Neuron (in vitro differentiated cells): ENCODE results near the gene CST9.

ENCODE experiments used
- H2AFZ ChIP-seq: one replicate; pipeline ENCODE4 v1.6.1; 2013; ENCODE audit warnings: low read depth, mild to moderate bottlenecking, inconsistent platforms, low read length, moderate library complexity
- H3K27me3 ChIP-seq: one replicate; pipeline ENCODE4 v1.6.1; 2013; ENCODE audit warnings: low read length; ENCODE audit not compliant: insufficient read depth
- H3K36me3 ChIP-seq: one replicate; pipeline ENCODE4 v1.6.1; 2013; ENCODE audit warnings: low read length; ENCODE audit not compliant: insufficient read depth
- H3K4me1 ChIP-seq: one replicate; pipeline ENCODE4 v1.6.1; 2013; ENCODE audit warnings: low read length; ENCODE audit not compliant: insufficient read depth
- H3K4me3 ChIP-seq: 2 replicates; pipeline ENCODE4 v1.5.1; 2013; ENCODE audit warnings: mild to moderate bottlenecking, low read length, moderate library complexity
- H3K9me3 ChIP-seq: one replicate; pipeline ENCODE4 v1.6.1; 2013; ENCODE audit warnings: low read length

The CST9 gene

DNA sequence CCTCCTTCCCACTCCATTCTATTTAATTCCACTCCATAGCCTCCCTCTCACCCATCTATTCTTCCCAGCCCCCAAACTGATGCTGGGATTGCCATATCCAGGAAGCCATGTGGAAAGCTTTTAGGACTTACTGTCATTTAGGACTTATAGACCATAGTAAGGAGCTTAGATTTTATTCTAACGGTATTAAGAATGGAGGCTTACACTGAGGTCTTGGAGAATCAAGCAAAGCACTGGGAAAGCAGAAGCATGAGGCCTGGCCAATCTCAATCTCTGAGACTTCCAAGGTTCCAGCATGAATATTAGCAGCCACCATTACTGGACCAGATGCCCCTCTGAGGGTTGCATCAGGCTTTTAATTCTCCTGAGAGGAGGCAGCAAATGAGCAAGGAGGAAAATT lies 1.4 kb downstream of the CST9 start:
- Histone ChIP-seq H3K36me3 (no peaks in the 10 kb centered on the region), H2AFZ (no peak overlapping the region), H3K9me3 (no peaks in the 10 kb centered on the region), H3K27me3 (peaks cover 17% of the 10 kb centered on the region), H3K4me3 (no peak overlapping the region), H3K4me1 (no peaks in the 10 kb centered on the region)

DNA sequence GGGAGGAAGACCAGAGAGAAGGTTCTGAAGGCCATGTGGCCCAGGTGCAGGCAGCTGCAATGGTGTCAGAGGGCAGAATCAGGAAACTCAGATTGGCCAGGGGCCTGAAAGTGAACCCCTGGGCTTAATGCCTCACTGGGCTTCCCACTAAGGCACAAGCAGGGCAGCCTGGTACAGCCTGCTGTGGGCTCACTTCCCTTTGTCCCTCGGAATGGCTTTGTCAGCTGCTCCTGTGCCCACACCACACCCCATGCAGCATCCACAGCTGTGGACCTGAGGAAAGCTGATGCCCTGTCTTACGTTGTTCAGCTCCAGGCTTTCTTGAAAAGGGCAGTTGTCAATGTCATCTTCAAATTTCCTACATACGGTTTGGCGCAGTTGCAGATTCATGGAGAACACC lies 2.4 kb downstream of the CST9 start:
- H2AFZ ChIP-seq: no peak overlapping the region
- no peaks in the 10 kb centered on the region for H3K9me3 ChIP-seq
- no peaks in the 10 kb centered on the region for H3K36me3 ChIP-seq
- no peak overlapping the region for H3K4me3 ChIP-seq
- H3K4me1 ChIP-seq: no peaks in the 10 kb centered on the region
- peaks cover 14% of the 10 kb centered on the region for H3K27me3 ChIP-seq

DNA sequence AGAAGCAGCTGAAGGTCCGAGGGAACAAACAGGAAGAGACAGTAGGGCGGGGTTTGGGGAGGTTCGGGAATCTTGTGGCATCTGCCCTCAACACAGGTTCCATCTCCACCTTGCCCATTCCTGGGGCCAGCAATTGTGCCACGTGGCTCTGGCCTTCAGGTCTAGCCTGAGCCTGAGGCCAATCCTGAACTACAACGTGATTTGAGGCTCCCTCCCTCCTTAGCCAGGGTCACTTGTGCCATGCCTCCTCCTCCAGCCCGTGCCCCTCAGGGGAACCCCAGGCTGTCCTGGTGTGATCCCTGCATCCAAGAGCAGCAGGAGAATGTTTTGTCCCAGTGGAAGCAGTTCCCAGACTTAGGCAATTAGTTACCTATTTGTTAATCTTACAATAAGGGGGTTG lies 3.0 kb downstream of the CST9 start:
- Histone ChIP-seq H3K36me3 (no peaks in the 10 kb centered on the region), H3K9me3 (no peaks in the 10 kb centered on the region), H2AFZ (no peak overlapping the region), H3K4me1 (no peaks in the 10 kb centered on the region), H3K4me3 (no peak overlapping the region), H3K27me3 (peaks cover 10% of the 10 kb centered on the region)

DNA sequence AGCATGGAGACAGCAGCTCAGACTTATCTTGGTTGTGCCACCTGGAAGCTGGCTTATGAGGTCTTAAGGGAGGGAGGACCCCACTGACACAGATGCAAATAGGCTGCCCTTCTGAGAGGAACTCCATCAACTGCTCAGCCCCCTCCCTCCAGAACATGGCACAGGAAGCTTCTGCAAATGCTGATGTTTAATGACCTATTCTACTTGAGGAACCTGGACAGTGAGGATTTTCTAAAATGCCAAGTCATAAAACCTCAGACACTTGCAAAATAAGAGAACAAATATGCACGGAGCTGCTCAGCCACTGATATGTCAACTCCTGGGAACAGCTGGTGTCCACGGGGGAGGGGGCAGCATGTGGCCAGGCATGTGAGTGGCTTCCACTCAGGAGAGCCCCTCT lies 3.5 kb downstream of the CST9 start:
- H3K27me3 ChIP-seq: peaks cover 9% of the 10 kb centered on the region
- H3K9me3 ChIP-seq: no peaks in the 10 kb centered on the region
- H3K4me1 ChIP-seq: no peaks in the 10 kb centered on the region
- H2AFZ ChIP-seq: no peak overlapping the region
- no peak overlapping the region for H3K4me3 ChIP-seq
- H3K36me3 ChIP-seq: no peaks in the 10 kb centered on the region

DNA sequence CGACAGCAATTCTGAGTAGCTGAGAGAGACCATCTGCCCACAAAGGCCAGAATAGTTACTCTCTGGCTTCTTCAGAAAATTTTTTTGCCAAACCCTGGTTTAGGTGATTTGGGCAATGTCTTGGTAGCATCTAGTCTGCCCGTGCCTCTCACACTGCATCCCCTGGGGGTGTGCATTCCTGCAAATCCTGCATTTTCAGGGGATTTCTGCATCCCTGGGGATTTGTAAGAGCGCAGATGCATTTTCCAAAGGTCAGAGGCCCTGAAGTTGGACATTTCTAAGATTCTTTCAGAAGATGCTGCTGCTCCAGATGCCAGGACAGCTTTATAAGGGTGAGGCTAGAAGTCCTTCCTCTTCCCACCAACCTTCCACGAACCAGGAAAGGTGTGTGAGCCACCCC lies 4.0 kb downstream of the CST9 start:
- no peaks in the 10 kb centered on the region for H3K9me3 ChIP-seq
- H2AFZ ChIP-seq: no peak overlapping the region
- H3K36me3 ChIP-seq: no peaks in the 10 kb centered on the region
- H3K4me1 ChIP-seq: no peaks in the 10 kb centered on the region
- H3K4me3 ChIP-seq: no peak overlapping the region
- peaks cover 9% of the 10 kb centered on the region for H3K27me3 ChIP-seq

DNA sequence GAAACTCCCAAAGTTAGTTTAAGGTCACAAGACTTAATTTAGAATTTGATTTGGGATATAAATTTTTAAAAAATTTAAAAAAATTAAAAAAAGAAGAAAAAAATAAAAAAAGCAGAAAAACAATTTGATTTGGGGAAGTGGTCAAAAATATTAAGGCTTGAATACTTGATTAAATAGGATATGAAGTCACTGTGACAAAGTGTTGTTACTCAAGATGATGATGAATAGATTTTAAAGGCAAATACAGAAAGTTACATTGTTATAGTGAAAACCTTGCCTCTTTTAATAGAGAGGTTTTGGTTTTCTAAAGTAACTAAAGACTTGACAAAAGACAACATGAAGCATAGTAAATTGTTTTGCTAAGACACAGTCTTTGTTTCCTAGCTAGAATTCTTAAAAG lies 7.2 kb downstream of the CST9 start:
- Histone ChIP-seq H3K4me3 (no peak overlapping the region), H3K4me1 (no peaks in the 10 kb centered on the region), H3K36me3 (no peaks in the 10 kb centered on the region), H3K9me3 (no peaks in the 10 kb centered on the region), H2AFZ (no peak overlapping the region), H3K27me3 (peaks cover 9% of the 10 kb centered on the region)

DNA sequence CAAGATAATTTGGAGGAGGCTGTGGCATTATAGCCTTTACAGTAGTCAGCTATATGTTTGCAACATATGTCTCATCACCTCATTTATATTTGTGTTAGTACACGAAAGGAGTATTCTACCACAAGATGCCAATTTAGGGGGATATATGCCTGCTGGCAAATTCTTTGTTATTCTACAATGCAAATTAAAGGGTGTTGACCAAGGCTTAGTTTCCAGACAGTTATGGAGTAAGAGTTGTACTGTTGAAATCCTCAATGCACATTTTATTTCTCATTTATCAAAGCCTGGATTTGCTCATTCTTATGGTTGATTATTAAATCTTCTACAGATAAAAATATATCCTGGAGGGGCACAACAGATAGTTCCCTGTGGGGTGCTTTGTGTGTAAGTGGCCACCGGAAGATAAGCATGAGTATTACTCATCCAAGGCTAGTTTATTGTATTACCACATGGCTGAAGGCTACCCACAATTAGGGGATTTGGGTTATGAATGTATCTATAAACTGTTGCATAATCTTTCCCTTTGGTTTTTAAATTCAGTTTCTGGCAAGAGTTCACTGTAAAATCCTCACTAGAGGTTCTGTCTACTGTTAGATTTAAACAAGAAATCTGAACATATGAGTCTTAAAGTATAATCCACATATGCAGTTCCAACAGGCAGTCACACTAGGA lies 9.0 kb downstream of the CST9 start:
- H3K9me3 ChIP-seq: no peaks in the 10 kb centered on the region
- no peaks in the 10 kb centered on the region for H3K36me3 ChIP-seq
- no peak overlapping the region for H2AFZ ChIP-seq
- no peaks in the 10 kb centered on the region for H3K4me1 ChIP-seq
- no peak overlapping the region for H3K4me3 ChIP-seq
- H3K27me3 ChIP-seq: peaks cover 4% of the 10 kb centered on the region

DNA sequence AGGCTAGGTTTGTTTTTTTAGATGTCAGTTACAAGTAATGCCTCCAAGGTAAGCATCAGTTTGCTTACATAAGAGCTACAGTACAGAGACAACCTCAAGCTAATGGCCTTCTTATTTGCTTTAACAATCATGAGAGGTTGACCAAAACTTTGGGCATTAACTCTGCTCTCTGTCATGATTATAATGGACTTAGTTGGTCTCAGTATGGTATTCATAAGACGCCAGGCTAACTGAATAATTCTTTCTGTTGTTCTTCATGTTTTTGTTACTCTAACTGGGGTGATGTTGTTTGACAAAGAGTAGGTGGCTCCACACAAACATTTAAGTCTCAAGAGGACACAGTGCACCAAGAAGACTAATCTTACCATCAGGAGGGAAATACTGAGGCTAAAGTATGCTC lies 9.8 kb downstream of the CST9 start:
- no peak overlapping the region for H3K4me3 ChIP-seq
- peaks cover 3% of the 10 kb centered on the region for H3K27me3 ChIP-seq
- no peaks in the 10 kb centered on the region for H3K4me1 ChIP-seq
- no peaks in the 10 kb centered on the region for H3K36me3 ChIP-seq
- no peak overlapping the region for H2AFZ ChIP-seq
- H3K9me3 ChIP-seq: no peaks in the 10 kb centered on the region

DNA sequence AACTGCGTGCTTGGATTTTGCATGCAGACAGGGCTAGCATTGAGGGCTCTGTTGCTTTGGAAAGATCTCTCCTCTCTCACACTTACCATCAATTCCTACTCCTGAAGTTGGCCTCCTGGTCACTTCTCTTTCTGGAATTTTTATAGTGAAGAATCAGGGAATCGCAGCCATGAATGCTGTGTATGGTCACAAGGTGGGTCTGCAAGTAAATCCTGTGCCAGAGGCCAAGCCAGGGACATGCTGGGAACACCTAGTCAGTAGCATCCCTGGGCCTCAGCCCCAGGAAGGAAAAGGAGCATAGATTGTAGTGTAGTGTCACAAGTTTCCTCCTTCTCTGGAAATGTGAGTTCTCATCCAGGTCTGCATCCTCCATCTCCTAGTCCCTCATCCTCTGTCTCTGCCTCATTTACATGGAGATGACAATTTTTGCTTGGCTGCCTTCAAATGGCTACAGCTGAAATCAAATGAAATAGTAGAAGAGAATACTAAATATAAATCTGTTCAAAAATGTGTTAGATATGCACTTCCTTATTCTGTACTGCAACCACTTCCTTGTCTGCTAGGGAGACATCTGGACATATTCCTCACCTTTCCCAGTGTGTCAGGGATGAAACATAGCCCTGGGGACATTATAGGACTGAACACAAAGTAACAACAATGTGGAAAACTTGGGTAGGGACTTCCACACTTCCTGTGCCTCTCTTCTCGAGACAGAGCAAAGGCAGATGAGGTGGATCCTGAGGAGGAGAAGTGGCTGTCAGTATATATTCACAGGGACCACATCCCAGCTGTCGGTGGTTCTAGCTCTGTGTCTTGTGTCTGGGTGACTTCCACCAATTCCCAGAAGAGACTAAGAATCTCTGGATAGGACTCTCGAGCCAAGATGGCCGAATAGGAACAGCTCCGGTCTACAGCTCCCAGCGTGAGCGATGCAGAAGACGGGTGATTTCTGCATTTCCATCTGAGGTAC lies 17.0 kb downstream of the CST9 start:
- no peaks in the 10 kb centered on the region for H3K36me3 ChIP-seq
- H2AFZ ChIP-seq: no peak overlapping the region
- H3K4me1 ChIP-seq: no peaks in the 10 kb centered on the region
- H3K4me3 ChIP-seq: no peak overlapping the region
- peaks cover 12% of the 10 kb centered on the region for H3K27me3 ChIP-seq
- no peaks in the 10 kb centered on the region for H3K9me3 ChIP-seq

DNA sequence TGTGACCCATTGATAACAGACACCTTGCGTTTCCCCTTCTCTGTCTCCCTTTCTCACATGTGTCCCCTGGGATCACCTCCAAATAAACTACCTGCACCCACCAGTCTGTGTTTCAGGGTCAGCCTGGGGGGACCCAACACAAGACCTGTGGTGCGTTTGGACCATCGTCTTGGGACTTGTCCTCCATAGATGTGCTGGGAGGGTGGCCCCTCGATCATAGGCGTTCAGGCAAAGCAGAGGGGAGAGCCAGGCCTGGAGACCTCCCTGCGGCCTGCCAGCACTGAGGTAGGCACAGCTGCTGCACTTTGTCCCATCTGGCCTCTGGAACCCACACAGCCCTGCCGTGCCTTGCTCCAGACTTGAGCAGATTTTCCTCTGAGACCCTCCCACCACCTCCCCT lies 18.1 kb downstream of the CST9 start:
- no peak overlapping the region for H3K4me3 ChIP-seq
- H3K9me3 ChIP-seq: no peaks in the 10 kb centered on the region
- H3K4me1 ChIP-seq: no peaks in the 10 kb centered on the region
- no peaks in the 10 kb centered on the region for H3K36me3 ChIP-seq
- H3K27me3 ChIP-seq: peaks cover 12% of the 10 kb centered on the region
- H2AFZ ChIP-seq: no peak overlapping the region

DNA sequence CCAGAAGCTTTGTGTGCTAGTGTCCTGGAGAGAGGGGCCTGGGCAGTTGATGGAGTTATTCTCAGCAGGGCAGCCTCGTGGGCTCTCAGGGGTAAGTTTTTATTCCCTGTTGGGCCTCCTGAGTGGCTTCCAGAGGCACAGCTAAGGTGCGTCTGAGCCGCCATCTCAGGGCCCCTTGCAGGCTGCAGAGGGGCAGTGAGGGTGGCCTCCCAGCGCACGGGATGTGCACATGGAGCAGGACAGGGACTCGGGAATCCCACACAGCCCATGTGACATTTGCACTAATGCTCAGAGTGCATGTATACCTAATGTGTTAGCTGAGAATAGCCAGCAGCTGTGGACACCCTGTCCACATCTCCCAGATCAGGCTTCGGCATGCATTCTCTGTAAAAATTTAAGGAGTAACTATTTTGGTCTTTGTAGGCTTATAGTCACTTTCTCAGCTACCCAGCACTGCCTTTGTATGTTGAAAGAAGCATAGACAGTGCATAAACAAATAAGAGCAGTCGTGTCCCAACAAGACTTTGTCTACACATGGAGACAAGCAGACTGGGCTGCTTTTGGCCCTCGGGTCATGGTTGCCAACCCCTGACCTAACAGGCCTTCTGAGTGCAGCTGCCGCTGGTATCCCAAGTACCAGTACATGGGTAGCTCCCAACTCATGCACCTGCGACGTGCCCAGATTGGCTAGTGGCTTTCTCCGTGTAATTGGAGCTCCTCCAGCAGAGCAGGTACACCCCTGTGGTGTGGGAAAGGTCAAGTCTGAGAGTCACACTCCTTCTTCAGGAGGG lies 18.8 kb downstream of the CST9 start:
- Histone ChIP-seq H3K36me3 (no peaks in the 10 kb centered on the region), H3K27me3 (peaks cover 12% of the 10 kb centered on the region), H3K4me3 (no peak overlapping the region), H3K4me1 (no peaks in the 10 kb centered on the region), H2AFZ (no peak overlapping the region), H3K9me3 (no peaks in the 10 kb centered on the region)

DNA sequence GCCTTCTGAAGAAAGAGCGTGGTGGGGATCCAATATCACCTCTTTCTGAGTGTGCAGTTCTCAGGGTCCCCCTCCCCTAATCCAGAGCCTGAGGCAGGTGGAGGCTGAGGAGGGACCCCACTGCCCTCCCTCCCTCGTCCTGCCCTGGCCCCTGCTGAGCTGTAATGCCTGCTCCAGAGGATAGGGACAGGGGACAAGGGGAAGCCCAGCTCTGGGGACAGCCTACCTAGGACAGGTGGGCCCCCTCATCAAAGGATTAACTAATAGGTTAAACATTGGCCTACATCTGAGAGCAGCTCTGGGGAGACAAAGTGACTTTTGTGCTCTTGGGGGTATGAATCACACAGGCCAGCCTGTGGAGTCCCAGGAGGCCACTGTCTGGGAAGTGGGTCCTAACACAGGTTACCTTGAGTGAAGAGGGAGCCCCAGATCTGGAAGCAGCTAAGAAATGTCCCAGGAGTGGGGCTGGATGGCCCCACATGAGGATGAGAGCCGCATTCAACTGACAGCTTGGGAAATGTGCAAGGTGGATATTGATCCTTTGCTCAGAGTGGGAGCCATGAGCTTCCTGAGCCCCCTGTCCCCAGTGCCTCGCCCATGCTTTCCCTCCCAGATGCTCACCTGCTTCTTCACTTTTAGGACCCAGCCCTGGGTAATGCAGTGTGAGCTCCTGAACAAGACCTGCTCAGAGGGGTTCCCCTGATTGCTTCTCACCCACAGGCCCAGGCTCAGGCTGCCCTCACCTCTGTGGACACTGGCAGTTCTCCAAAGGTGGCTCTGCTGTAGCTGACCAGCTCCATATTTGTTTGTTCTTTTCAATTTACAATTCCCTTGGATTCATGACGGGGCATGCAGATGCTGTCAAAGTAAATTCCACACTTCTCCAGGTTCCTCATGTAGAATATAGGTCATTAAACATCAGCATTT lies 19.6 kb downstream of the CST9 start:
- H2AFZ ChIP-seq: no peak overlapping the region
- H3K27me3 ChIP-seq: peaks cover 12% of the 10 kb centered on the region
- no peaks in the 10 kb centered on the region for H3K36me3 ChIP-seq
- H3K4me3 ChIP-seq: no peak overlapping the region
- H3K4me1 ChIP-seq: no peaks in the 10 kb centered on the region
- no peaks in the 10 kb centered on the region for H3K9me3 ChIP-seq
